HepG2 (cell line): ENCODE results near the gene COMMD7. TPM values are rescaled to one million over a fixed set of nuclear protein-coding genes. Genes with fewer than 3 reads are reported as not detected.
A peak's percentile ranks its signal among the peaks of the same experiment; 100 is the strongest.

Experiments used
- CEBPZ ChIP-seq: IDR thresholded peaks from 2 replicates; pipeline ENCODE4 v1.6.1; 2012; ENCODE audit warnings: low read length, improper control_type of control experiment
- DZIP1 ChIP-seq: sonication (generic); formaldehyde crosslinking; IDR thresholded peaks from 2 replicates; pipeline ENCODE4 v1.5.0; 2020; ENCODE audit warnings: mild to moderate bottlenecking, missing genetic modification reagents
- EEA1 ChIP-seq: sonication (generic); formaldehyde crosslinking; IDR thresholded peaks from 2 replicates; pipeline ENCODE4 v1.5.1; 2020; ENCODE audit warnings: mild to moderate bottlenecking, missing genetic modification reagents, borderline replicate concordance
- MTERF4 ChIP-seq: sonication (generic); formaldehyde crosslinking; IDR thresholded peaks from 2 replicates; pipeline ENCODE4 v1.8.0; 2023; ENCODE audit warnings: mild to moderate bottlenecking, missing genetic modification reagents
- NCOA5 ChIP-seq: sonication (generic); formaldehyde crosslinking; IDR thresholded peaks from 2 replicates; pipeline ENCODE4 v1.4.0; 2020; ENCODE audit warnings: missing genetic modification reagents
- NR3C1 ChIP-seq: sonication (generic); formaldehyde crosslinking; IDR thresholded peaks from 2 replicates; pipeline ENCODE4 v1.4.0; 2020; ENCODE audit warnings: missing genetic modification reagents
- PCBP2 ChIP-seq: fragments of 200-400 bp; formaldehyde crosslinking; optimal IDR thresholded peaks from 2 replicates; pipeline ENCODE3; 2018; ENCODE audit warnings: low read length, low read depth; ENCODE audit not compliant: poor library complexity, severe bottlenecking
- PHF8 ChIP-seq: sonication (generic); formaldehyde crosslinking; IDR thresholded peaks from 2 replicates; pipeline ENCODE4 v1.5.0; 2020; ENCODE audit warnings: missing genetic modification reagents
- RBFOX2 ChIP-seq: fragments of 200-400 bp; formaldehyde crosslinking; IDR thresholded peaks from 2 replicates; pipeline ENCODE4 v1.6.1; 2017; ENCODE audit warnings: low read depth, mild to moderate bottlenecking, low read length
- RNF219 ChIP-seq: sonication (generic); formaldehyde crosslinking; IDR thresholded peaks from 2 replicates; pipeline ENCODE4 v1.5.0; 2020; ENCODE audit warnings: mild to moderate bottlenecking, missing genetic modification reagents
- XBP1 ChIP-seq: sonication (generic); formaldehyde crosslinking; IDR thresholded peaks from 2 replicates; pipeline ENCODE4 v1.5.0; 2020; ENCODE audit warnings: missing genetic modification reagents
- ZFP36 ChIP-seq: fragments of 150-350 bp; IDR thresholded peaks from 2 replicates; pipeline ENCODE4 v1.6.1; 2018; ENCODE audit warnings: borderline replicate concordance, low read length, low read depth; ENCODE audit not compliant: partially characterized antibody
- ZFY ChIP-seq: sonication (generic); formaldehyde crosslinking; IDR thresholded peaks from 2 replicates; pipeline ENCODE4 v1.4.0; 2020; ENCODE audit warnings: missing genetic modification reagents
- ZNF275 ChIP-seq: sonication (generic); formaldehyde crosslinking; IDR thresholded peaks from 2 replicates; pipeline ENCODE4 v1.8.0; 2022; ENCODE audit warnings: missing genetic modification reagents, mild to moderate bottlenecking, inconsistent platforms, borderline replicate concordance
- ZNF496 ChIP-seq: sonication (generic); formaldehyde crosslinking; IDR thresholded peaks from 2 replicates; pipeline ENCODE4 v1.8.1; 2023; ENCODE audit warnings: mild to moderate bottlenecking, moderate library complexity, missing genetic modification reagents; ENCODE audit not compliant: insufficient replicate concordance
- ZNF558 ChIP-seq: sonication (generic); formaldehyde crosslinking; IDR thresholded peaks from 2 replicates; pipeline ENCODE4 v1.9.0; 2022; ENCODE audit warnings: mild to moderate bottlenecking, missing genetic modification reagents, borderline replicate concordance
- ZNF746 ChIP-seq: sonication (generic); formaldehyde crosslinking; IDR thresholded peaks from 2 replicates; pipeline ENCODE4 v1.8.0; 2022; ENCODE audit warnings: mild to moderate bottlenecking, missing genetic modification reagents
- ZSCAN22 ChIP-seq: sonication (generic); formaldehyde crosslinking; IDR thresholded peaks from 2 replicates; pipeline ENCODE4 v1.4.0; 2020; ENCODE audit warnings: mild to moderate bottlenecking, missing genetic modification reagents
- polyA plus RNA-seq, 8 experiments: library from polyadenylated mRNA; depleted of rRNA in 3 of 8; stranded (reverse) in 7 of 8; unstranded in 1 of 8; fragments of >200 nt; fragmentation: Illumina TruSeq in 4 of 8; extraction: Trizol in 4 of 8; gene quantifications; 2 replicates each; pipeline versions ENCODE4 v1.2.1 to v1.2.3, GENCODE V29; 2011 to 2016; ENCODE audit warnings: low read depth in 4 of 8, missing spikeins in 1 of 8, mixed read lengths in 1 of 8; ENCODE audit not compliant: insufficient read depth in 1 of 8
- total RNA-seq, 5 experiments: library from RNA; depleted of rRNA; stranded (reverse); fragments of >200 nt; fragmentation: Illumina TruSeq; extraction: Trizol; gene quantifications; 2 replicates each; pipeline ENCODE4 v1.2.3, GENCODE V29; 2016; ENCODE audit warnings: low read depth in 1 of 5

The COMMD7 gene
- total and polyA plus RNA-seq, 2 of the 13 experiments (the other 11 are each of a cell fraction or from before 2014, with no cell fraction given) = 42.1 to 53.3 TPM

- TF ChIP-seq CEBPZ (no peak), ZFP36 (no peak), PHF8 (no peak), ZSCAN22 (CRISPR knock-in tag) (no peak), RBFOX2 (no peak), DZIP1 (no peak; the same call in 1 of the 2 replicates), NR3C1 (CRISPR knock-in tag) (no peak), RNF219 (CRISPR knock-in tag) (no peak), ZNF558 (peak; percentile 47; the same call in 1 of the 2 replicates), EEA1 (CRISPR knock-in tag) (no peak), PCBP2 (peak; percentile 41), ZNF275 (CRISPR knock-in tag) (no peak), MTERF4 (CRISPR knock-in tag) (0 out of 2 replicates have a peak, but pooled peaks have one; percentile 75), XBP1 (no peak), ZNF746 (CRISPR knock-in tag) (no peak), NCOA5 (CRISPR knock-in tag) (no peak), ZFY (CRISPR knock-in tag) (no peak), ZNF496 (no peak)
Observed at GRCh38 chr20:32742322-32743236, 688 bp downstream of the COMMD7 start (continued).
